Mesendoderm (in vitro differentiated cells): ENCODE data around the gene DROSHA.

Source experiments
- DNase-seq: peaks from one replicate; pipeline ENCODE4 v3.0.0; 2013
- H2AK5ac ChIP-seq: 2 replicates; pipeline ENCODE4 v1.6.1; 2013; ENCODE audit warnings: low read length, inconsistent platforms
- H2BK120ac ChIP-seq: 2 replicates; pipeline ENCODE4 v1.6.1; 2013; ENCODE audit warnings: low read depth, mild to moderate bottlenecking, low read length, moderate library complexity, mixed read lengths
- H2BK15ac ChIP-seq: replicated peaks from 2 replicates; pipeline ENCODE4 v1.6.1; 2013; ENCODE audit warnings: low read depth, mild to moderate bottlenecking, moderate library complexity
- H2BK5ac ChIP-seq: 2 replicates; pipeline ENCODE4 v1.6.1; 2013; ENCODE audit warnings: low read length, inconsistent platforms
- H3K18ac ChIP-seq: 2 replicates; pipeline ENCODE4 v1.6.1; 2013; ENCODE audit warnings: mild to moderate bottlenecking, low read length, mixed read lengths
- H3K23ac ChIP-seq: one replicate; pipeline ENCODE4 v1.6.1; 2013; ENCODE audit warnings: low read length
- H3K27ac ChIP-seq: 2 replicates; pipeline ENCODE4 v1.5.1; 2013; ENCODE audit warnings: low read depth, mild to moderate bottlenecking, inconsistent platforms, low read length, moderate library complexity
- H3K27me3 ChIP-seq: 2 replicates; pipeline ENCODE4 v1.6.1; 2013; ENCODE audit warnings: low read length, control low read depth, mild to moderate bottlenecking, inconsistent platforms; ENCODE audit not compliant: insufficient read depth, poor library complexity
- H3K36me3 ChIP-seq: 2 replicates; pipeline ENCODE4 v1.6.1; 2013; ENCODE audit warnings: low read length, inconsistent platforms; ENCODE audit not compliant: control insufficient read depth, insufficient read depth
- H3K4ac ChIP-seq: one replicate; pipeline ENCODE4 v1.6.1; 2013; ENCODE audit warnings: low read depth, mild to moderate bottlenecking, low read length, moderate library complexity
- H3K4me1 ChIP-seq: 2 replicates; pipeline ENCODE4 v1.6.1; 2013; ENCODE audit warnings: low read depth, low read length, inconsistent platforms; ENCODE audit not compliant: control insufficient read depth
- H3K4me2 ChIP-seq: 2 replicates; pipeline ENCODE4 v1.6.1; 2013; ENCODE audit warnings: low read length
- H3K4me3 ChIP-seq: 2 replicates; pipeline ENCODE4 v1.5.1; 2013; ENCODE audit warnings: mild to moderate bottlenecking, low read length
- H3K56ac ChIP-seq: one replicate; pipeline ENCODE4 v1.6.1; 2013; ENCODE audit warnings: low read length
- H3K79me1 ChIP-seq: 2 replicates; pipeline ENCODE4 v1.6.1; 2013; ENCODE audit warnings: low read length, inconsistent platforms
- H3K79me2 ChIP-seq: 2 replicates; pipeline ENCODE4 v1.6.1; 2013; ENCODE audit warnings: mild to moderate bottlenecking, low read length; ENCODE audit not compliant: control insufficient read depth, insufficient read depth
- H3K9ac ChIP-seq: 2 replicates; pipeline ENCODE4 v1.6.1; 2013; ENCODE audit warnings: low read length, inconsistent platforms
- H4K5ac ChIP-seq: one replicate; pipeline ENCODE4 v1.6.1; 2013; ENCODE audit warnings: low read length
- H4K8ac ChIP-seq: one replicate; pipeline ENCODE4 v1.6.1; 2013; ENCODE audit warnings: low read depth, mild to moderate bottlenecking, control low read depth, low read length, moderate library complexity
- WGBS: extraction: QIAGEN DNeasy Blood & Tissue Kit; methylation state at CpG from one replicate; pipeline ENCODE4 v1.1.7; 2013; ENCODE audit warnings: low lambda C conversion rate, missing lambda C conversion rate; ENCODE audit not compliant: insufficient coverage; ENCODE audit errors: extremely low coverage; 5-methylcytosine and 5-hydroxymethylcytosine counted together

The DROSHA gene

DNA sequence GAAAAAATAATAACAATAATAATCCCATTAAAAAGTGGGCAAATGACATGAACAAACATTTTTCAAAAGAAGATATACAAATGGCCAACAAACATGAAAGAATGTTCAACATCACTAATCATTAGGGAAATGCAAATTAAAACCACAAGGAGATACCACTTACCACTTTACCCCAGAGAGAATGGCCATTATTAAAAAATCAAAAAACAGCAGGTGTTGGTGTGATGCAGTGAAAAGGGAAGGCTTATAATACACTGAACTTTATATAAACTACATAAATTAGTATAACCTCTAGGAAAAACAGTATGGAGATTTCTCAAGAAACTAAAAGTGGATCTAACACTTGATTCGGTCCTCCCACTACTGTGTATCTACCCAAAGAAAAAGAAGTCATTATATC lies 81.9 kb downstream of the DROSHA start:
- H3K4me3 ChIP-seq: no peak overlapping the region
- WGBS: no CpG with 5 or more reads among the region's 1 CpG
- no peak overlapping the region for H3K27ac ChIP-seq
- no peaks in the 10 kb centered on the region for H3K79me2 ChIP-seq
- no peak overlapping the region for H2BK5ac ChIP-seq
- no peaks in the 10 kb centered on the region for H3K79me1 ChIP-seq
- DNase-seq: no peak
- H2AK5ac ChIP-seq: no peak overlapping the region
- H3K18ac ChIP-seq: no peak overlapping the region
- H3K9ac ChIP-seq: no peak overlapping the region
- H4K8ac ChIP-seq: no peak overlapping the region
- no peak overlapping the region for H3K23ac ChIP-seq
- H2BK15ac ChIP-seq: no peak overlapping the region
- H3K27me3 ChIP-seq: no peaks in the 10 kb centered on the region
- H4K5ac ChIP-seq: no peak overlapping the region
- H3K4me1 ChIP-seq: peaks cover 2% of the 10 kb centered on the region
- no peak overlapping the region for H2BK120ac ChIP-seq
- H3K36me3 ChIP-seq: peaks cover 2% of the 10 kb centered on the region
- no peak overlapping the region for H3K56ac ChIP-seq
- no peak overlapping the region for H3K4ac ChIP-seq
- no peak overlapping the region for H3K4me2 ChIP-seq

- no CpG with 5 or more reads among the region's 7 CpGs for WGBS
- Histone ChIP-seq H3K4me2 (no peak overlapping the region), H3K18ac (no peak overlapping the region), H2BK120ac (no peak overlapping the region), H4K8ac (no peak overlapping the region), H3K4me3 (no peak overlapping the region), H3K79me1 (no peaks in the 10 kb centered on the region), H2BK5ac (no peak overlapping the region), H4K5ac (no peak overlapping the region), H3K27ac (no peak overlapping the region), H2AK5ac (no peak overlapping the region), H3K36me3 (peaks cover 2% of the 10 kb centered on the region), H3K9ac (no peak overlapping the region), H3K4ac (no peak overlapping the region), H3K56ac (no peak overlapping the region), H3K79me2 (no peaks in the 10 kb centered on the region), H3K23ac (no peak overlapping the region), H3K4me1 (peaks cover 2% of the 10 kb centered on the region), H2BK15ac (no peak overlapping the region), H3K27me3 (no peaks in the 10 kb centered on the region)
- DNase-seq: no peak
These were observed 82.7 kb downstream of the DROSHA start for GRCh38 chr5:31449174-31449573.

GRCh38 chr5:31445041-31445600 lies 86.8 kb downstream of the DROSHA start:
- peaks cover 1% of the 10 kb centered on the region for H3K36me3 ChIP-seq
- H2BK5ac ChIP-seq: no peak overlapping the region
- H3K27me3 ChIP-seq: no peaks in the 10 kb centered on the region
- H3K4me1 ChIP-seq: no peaks in the 10 kb centered on the region
- no peak overlapping the region for H3K4me3 ChIP-seq
- no peaks in the 10 kb centered on the region for H3K79me2 ChIP-seq
- H3K56ac ChIP-seq: no peak overlapping the region
- no peak overlapping the region for H2AK5ac ChIP-seq
- no peak overlapping the region for H4K5ac ChIP-seq
- DNase-seq: no peak
- no peak overlapping the region for H3K27ac ChIP-seq
- H4K8ac ChIP-seq: no peak overlapping the region
- H3K18ac ChIP-seq: no peak overlapping the region
- no peak overlapping the region for H2BK15ac ChIP-seq
- H2BK120ac ChIP-seq: no peak overlapping the region
- no peak overlapping the region for H3K23ac ChIP-seq
- no peak overlapping the region for H3K4ac ChIP-seq
- H3K9ac ChIP-seq: no peak overlapping the region
- no peak overlapping the region for H3K4me2 ChIP-seq
- no CpG with 5 or more reads among the region's 4 CpGs for WGBS
- no peaks in the 10 kb centered on the region for H3K79me1 ChIP-seq

DNA sequence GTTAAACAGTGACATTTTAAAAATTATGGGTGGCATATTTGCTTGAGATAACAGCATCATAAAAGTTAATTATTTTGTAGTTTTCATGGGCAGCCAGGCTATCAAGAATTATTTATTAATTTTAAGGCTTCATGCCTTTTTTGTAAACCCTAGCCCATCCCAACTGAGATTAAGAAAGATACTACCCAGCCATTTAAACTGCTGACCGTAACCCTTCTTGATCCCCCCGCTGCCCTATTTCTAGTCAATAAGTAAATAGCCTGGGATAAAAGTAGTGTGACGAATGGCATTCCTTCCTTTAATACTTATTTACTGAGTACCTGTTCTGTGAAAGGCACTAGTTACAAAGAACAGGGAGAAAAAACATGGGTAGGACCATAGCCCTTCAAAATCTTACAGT lies 88.3 kb downstream of the DROSHA start:
- Histone ChIP-seq H3K79me2 (no peaks in the 10 kb centered on the region), H2BK15ac (no peak overlapping the region), H2BK5ac (no peak overlapping the region), H3K4me3 (no peak overlapping the region), H4K5ac (no peak overlapping the region), H3K4ac (no peak overlapping the region), H3K4me1 (no peaks in the 10 kb centered on the region), H2AK5ac (no peak overlapping the region), H3K4me2 (no peak overlapping the region), H3K56ac (no peak overlapping the region), H3K9ac (no peak overlapping the region), H3K36me3 (peaks cover 1% of the 10 kb centered on the region), H3K23ac (no peak overlapping the region), H4K8ac (no peak overlapping the region), H3K27ac (no peak overlapping the region), H3K79me1 (no peaks in the 10 kb centered on the region), H3K18ac (no peak overlapping the region), H3K27me3 (no peaks in the 10 kb centered on the region), H2BK120ac (no peak overlapping the region)
- DNase-seq: no peak
- no CpG with 5 or more reads among the region's 3 CpGs for WGBS

- DNase-seq: no peak
- Histone ChIP-seq H3K4me3 (no peak overlapping the region), H3K18ac (no peak overlapping the region), H3K27me3 (no peaks in the 10 kb centered on the region), H3K4me1 (no peaks in the 10 kb centered on the region), H2BK15ac (no peak overlapping the region), H4K5ac (no peak overlapping the region), H3K36me3 (peaks cover 1% of the 10 kb centered on the region), H2BK5ac (no peak overlapping the region), H2AK5ac (no peak overlapping the region), H3K4me2 (no peak overlapping the region), H4K8ac (no peak overlapping the region), H3K27ac (no peak overlapping the region), H3K4ac (no peak overlapping the region), H3K9ac (no peak overlapping the region), H3K23ac (no peak overlapping the region), H3K56ac (no peak overlapping the region), H3K79me1 (no peaks in the 10 kb centered on the region), H2BK120ac (no peak overlapping the region), H3K79me2 (no peaks in the 10 kb centered on the region)
- WGBS: no CpG with 5 or more reads among the region's 3 CpGs
These were observed 89.7 kb downstream of the DROSHA start for GRCh38 chr5:31442058-31442745.

GRCh38 chr5:31436851-31437250 lies 95.0 kb downstream of the DROSHA start:
- Histone ChIP-seq H3K27me3 (no peaks in the 10 kb centered on the region), H3K4me2 (no peak overlapping the region), H3K9ac (no peak overlapping the region), H3K56ac (no peak overlapping the region), H3K4ac (no peak overlapping the region), H3K18ac (no peak overlapping the region), H4K8ac (no peak overlapping the region), H2BK120ac (no peak overlapping the region), H3K79me1 (no peaks in the 10 kb centered on the region), H3K27ac (no peak overlapping the region), H2AK5ac (no peak overlapping the region), H2BK15ac (no peak overlapping the region), H3K23ac (no peak overlapping the region), H3K36me3 (no peaks in the 10 kb centered on the region), H3K4me3 (no peak overlapping the region), H3K79me2 (no peaks in the 10 kb centered on the region), H4K5ac (no peak overlapping the region), H2BK5ac (no peak overlapping the region), H3K4me1 (no peaks in the 10 kb centered on the region)
- WGBS: no CpG with 5 or more reads among the region's 1 CpG
- DNase-seq: no peak
